GM12892 (cell line): ENCODE results near the gene C10orf143.

Experiments used
- POLR2A ChIP-seq: IDR thresholded peaks from 2 replicates; pipeline ENCODE4 v1.6.1; 2011; ENCODE audit warnings: low read depth, low read length, control low read depth
- POLR2AphosphoS5 ChIP-seq: IDR thresholded peaks from 2 replicates; pipeline ENCODE4 v1.6.1; 2011; ENCODE audit warnings: low read depth, low read length, control low read depth
- TAF1 ChIP-seq: IDR thresholded peaks from 2 replicates; pipeline ENCODE4 v1.6.1; 2011; ENCODE audit warnings: low read depth, mild to moderate bottlenecking, control low read depth, low read length, borderline replicate concordance

GRCh38 chr10:130028465-130028819 is 82.2 kb downstream of the C10orf143 start:
- no peak for TF ChIP-seq POLR2A
- TF ChIP-seq POLR2AphosphoS5, result no peak
- no peak for TF ChIP-seq TAF1
